ENCODE data around the gene FAIM2.

GRCh38 chr12:49904601-49905000 lies 901 bp upstream of the FAIM2 start:
- TF ChIP-seq ATF3 (CRISPR knock-in tag; conservative IDR thresholded peaks at IDR 0.05) (no peak), CREB1 (CRISPR knock-in tag; IDR thresholded peaks at IDR 0.05) (no peak)
